HG02973 (cell line): Measurements from ENCODE around the gene RIT2.

ENCODE experiments used
- ATAC-seq: cut with Tn5 transposase; IDR thresholded peaks from one replicate; pipeline ENCODE4 v1.9.1; 2021; ENCODE audit warnings: moderate library complexity; ENCODE audit not compliant: unreplicated experiment

Gene RIT2

GRCh38 chr18:42936289-42936688 is 179.2 kb downstream of the RIT2 start:
- ATAC-seq, result peak; percentile 72

- ATAC-seq, result no peak
Observed at GRCh38 chr18:42931491-42931890, 184.0 kb downstream of the RIT2 start.

GRCh38 chr18:42929857-42930256 is 185.6 kb downstream of the RIT2 start:
- ATAC-seq, result no peak

- ATAC-seq, result no peak
Observed at GRCh38 chr18:42929181-42929580, 186.3 kb downstream of the RIT2 start.

GRCh38 chr18:42925036-42925435 is 190.4 kb downstream of the RIT2 start:
- no peak for ATAC-seq

- no peak for ATAC-seq
Observed at GRCh38 chr18:42922363-42922762, 193.1 kb downstream of the RIT2 start.

GRCh38 chr18:42921226-42921737 is 194.2 kb downstream of the RIT2 start:
- no peak for ATAC-seq

GRCh38 chr18:42920621-42921020 is 194.9 kb downstream of the RIT2 start:
- ATAC-seq, result no peak

- no peak for ATAC-seq
Observed at GRCh38 chr18:42915299-42915698, 200.2 kb downstream of the RIT2 start.

GRCh38 chr18:42914476-42914875 is 201.0 kb downstream of the RIT2 start:
- ATAC-seq, result no peak

- no peak for ATAC-seq
Observed at GRCh38 chr18:42909095-42909494, 206.4 kb downstream of the RIT2 start.

- no peak for ATAC-seq
Observed at GRCh38 chr18:42906761-42907160, 208.7 kb downstream of the RIT2 start.

- no peak for ATAC-seq
Observed at GRCh38 chr18:42901161-42901560, 214.3 kb downstream of the RIT2 start.

GRCh38 chr18:42893977-42894376 is 221.5 kb downstream of the RIT2 start:
- ATAC-seq, result no peak

GRCh38 chr18:42892181-42892580 is 223.3 kb downstream of the RIT2 start:
- no peak for ATAC-seq

GRCh38 chr18:42891705-42892104 is 223.8 kb downstream of the RIT2 start:
- no peak for ATAC-seq

GRCh38 chr18:42883169-42883568 is 232.3 kb downstream of the RIT2 start:
- ATAC-seq, result no peak

- ATAC-seq, result no peak
Observed at GRCh38 chr18:42882122-42882521, 233.4 kb downstream of the RIT2 start.

GRCh38 chr18:42872838-42873237 is 242.6 kb downstream of the RIT2 start:
- no peak for ATAC-seq

GRCh38 chr18:42864876-42865275 is 250.6 kb downstream of the RIT2 start:
- ATAC-seq, result no peak

- ATAC-seq, result no peak
Observed at GRCh38 chr18:42861271-42861670, 254.2 kb downstream of the RIT2 start.

GRCh38 chr18:42860548-42860947 is 254.9 kb downstream of the RIT2 start:
- ATAC-seq, result no peak

- no peak for ATAC-seq
Observed at GRCh38 chr18:42860011-42860410, 255.5 kb downstream of the RIT2 start.

- ATAC-seq, result no peak
Observed at GRCh38 chr18:42854558-42854957, 260.9 kb downstream of the RIT2 start.
